Activated T-cell treated with anti-CD3 and anti-CD28 coated beads for 48 hours (primary cell): ENCODE data around the gene PRDM2.

Experiments used
- DNase-seq: peaks from one replicate; pipeline ENCODE4 v3.0.0-alpha.2; 2020; ENCODE audit warnings: low read depth

PRDM2 gene

DNA sequence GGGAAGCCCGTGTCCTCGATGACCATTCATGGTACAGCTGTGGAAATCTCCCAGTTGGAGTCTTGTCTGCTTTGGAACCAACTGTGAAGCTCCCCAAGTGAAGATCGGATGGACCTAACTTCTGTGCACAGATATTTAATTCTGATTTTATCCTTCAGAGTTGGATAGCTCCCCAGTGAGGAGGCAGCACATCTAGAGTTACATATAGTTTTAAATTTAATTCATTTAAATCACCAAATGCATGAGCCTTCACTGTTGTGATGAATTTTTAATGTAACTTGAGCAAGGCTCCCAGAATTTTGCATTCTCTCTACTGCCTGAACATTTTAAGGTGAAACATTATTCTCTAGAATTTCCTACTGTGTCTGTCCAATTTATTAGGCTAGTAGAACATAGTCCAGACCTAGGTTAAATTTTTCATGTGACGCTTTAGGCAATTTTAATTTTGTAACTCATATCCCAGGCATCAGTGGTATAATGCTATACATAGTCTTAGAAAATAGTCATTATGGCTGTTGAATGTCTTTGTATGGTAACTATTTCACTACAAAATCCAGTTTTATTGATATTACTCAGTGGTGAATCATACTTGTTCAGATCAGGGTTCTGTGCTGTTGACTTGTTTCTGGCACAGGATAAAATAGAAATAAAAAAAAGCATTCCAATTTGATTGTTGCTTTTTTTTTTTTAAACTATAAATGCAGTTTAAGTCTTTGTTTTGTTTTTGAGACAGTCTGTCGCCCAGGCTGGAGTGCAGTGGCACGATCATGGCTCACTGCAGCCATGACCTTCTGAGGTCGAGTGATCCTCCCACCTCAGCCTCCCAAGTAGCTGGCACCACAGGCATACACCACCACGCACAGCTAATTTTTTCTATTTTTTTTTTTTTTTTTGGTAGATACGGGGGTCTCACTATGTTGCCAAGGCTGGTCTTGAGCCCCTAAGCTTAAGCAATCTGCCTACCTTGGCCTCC is 66.9 kb downstream of the PRDM2 start:
- DNase-seq: no peak

DNA sequence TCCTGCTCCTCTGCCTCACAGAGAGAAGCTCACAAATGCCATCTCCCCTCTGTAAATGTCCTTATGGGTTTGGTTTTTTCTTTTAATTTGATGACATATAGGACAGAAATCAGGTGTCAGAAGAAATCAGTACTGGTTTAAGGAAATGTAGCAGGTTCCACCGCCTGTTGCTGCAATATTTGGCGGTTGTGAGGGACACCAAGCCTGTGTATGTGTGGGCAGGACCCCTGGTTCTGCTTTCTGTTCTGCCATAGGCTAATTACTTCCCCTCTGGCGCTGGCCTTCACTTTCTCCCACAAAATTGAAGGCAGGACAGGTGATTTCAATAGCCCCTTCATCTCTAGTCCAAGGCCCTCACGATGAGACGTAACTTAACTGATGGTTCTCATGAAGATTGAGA is 69.2 kb downstream of the PRDM2 start:
- DNase-seq: no peak

DNA sequence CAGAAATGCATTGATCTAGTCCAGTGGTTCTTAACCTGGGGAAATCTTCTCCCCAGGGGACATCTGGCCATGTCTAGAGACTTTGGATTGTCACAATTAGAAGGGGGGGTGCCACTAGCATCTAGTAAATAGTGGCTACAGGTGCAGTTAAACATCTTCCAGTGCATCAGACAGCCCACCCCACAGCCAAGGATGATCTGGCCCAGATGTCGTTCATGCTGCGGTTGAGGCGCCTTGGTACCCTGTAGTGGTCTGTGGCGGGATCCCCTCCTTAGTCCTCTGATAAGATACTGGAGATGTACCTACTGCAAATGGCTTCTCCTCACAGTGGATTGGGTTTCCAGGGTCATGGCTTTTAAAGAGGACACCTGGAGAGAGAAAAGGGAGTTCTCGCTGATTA is 69.8 kb downstream of the PRDM2 start:
- DNase-seq: no peak

DNA sequence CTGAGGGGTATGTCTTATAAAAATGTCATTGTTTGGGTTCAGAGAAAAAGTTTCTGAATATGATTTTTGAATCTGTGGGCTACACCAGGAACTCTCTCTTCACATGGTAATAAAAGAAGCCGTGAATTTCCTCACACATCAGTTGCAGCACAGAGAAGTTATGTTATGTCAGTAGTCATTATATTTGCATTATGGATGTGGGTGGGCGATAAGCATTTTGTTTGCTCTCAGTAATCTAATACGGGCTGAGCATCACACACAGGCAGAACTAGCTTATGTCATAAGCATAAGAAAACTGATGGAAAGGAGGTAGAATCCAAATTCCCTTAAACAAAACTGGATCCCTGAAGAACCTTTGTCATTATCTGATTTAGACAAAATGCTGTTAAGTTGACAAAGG is 70.8 kb downstream of the PRDM2 start:
- no peak for DNase-seq

DNA sequence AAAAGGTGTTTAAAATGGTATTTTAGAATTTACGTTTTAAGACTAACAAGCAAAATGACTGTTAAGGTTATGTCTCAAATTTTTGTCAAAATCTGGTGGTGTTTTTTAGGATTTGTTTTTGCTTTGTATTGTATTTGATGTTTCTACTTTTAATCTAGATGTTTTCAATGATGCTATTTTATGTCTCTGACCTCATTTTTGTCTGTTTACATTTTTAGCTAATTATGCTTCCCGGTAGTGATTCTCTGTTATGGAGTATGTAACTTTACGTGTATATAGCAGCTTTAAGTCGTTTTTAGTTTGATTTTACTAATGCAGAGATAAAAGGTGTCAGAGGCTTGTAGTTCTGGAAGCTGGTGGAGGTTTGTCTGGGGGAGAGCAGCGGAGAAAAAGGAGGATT is 71.8 kb downstream of the PRDM2 start:
- DNase-seq: no peak

DNA sequence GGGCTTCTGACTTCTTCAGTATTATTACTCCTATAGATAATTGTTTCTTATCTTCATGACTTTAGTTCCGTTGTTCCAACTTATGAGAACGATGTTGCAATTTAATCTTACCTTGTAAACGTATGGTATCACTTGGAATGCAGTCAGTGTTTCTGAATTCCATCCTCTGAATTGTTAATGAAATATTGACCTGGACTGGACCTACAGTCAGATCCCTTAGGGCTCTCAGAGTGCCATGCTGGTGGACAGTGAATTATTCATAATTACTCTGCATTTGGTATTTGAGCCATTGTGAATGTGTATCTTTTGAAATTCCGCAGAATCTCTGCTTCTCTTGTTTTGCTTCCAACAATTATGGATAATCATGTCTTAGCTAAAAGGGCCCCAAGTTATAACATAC is 72.3 kb downstream of the PRDM2 start:
- DNase-seq: no peak

DNA sequence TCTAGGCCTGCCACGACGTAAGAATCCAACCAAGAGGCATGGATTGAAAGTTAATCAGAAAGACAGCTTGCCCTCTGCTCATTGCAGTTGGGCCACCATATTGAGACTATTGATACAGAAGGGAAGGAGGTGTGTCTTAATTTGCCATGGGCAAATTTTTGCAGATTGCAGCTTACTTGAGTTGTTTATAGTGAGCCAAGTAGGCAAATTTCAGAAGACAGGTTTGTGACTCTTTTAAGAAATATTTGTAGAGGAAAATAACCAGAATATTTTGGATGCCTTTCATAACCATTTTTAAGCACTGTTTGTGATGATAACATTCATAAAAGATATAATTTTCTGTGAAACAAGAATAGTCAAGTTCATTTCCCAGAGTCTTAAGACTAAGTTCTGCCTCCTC is 74.1 kb downstream of the PRDM2 start:
- DNase-seq: no peak

DNA sequence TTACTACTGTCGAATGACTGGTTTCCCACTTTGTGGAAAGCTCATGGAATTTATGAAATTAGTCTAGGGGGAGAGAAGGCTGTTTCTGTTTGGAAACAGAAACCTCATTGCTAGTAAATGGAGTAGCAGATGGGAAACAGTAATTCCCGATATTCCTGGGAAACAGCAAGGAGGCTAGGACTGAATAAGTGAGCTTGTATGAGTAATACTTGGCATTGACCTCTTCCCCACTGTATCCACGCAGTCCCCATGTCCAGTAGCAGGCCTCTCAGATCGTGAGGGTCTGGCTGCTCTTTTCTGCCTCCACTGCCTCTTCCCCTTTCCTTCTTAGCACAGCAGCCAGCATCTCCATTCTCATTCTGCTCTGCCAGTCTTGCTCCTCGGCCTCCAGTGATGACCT is 75.5 kb downstream of the PRDM2 start:
- no peak for DNase-seq

DNA sequence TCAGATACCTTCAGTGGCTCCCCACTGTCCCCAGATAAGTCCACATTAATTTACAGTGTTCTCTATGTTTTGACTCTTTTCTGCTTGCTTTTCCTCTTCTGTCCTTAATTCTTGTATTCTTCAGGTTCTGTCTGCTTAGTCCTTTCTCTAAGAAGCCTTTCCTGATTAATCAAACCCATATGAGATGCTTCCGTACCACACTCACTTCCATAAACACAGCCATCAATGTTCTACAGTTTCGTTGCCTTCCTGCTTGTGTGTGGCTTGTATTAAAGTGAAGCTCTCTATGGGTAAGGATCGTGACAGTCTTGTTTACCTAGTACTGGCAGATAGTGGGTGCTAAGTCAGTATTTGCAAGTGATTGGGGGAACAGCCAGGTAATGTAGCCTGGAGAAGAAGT is 75.9 kb downstream of the PRDM2 start:
- no peak for DNase-seq

DNA sequence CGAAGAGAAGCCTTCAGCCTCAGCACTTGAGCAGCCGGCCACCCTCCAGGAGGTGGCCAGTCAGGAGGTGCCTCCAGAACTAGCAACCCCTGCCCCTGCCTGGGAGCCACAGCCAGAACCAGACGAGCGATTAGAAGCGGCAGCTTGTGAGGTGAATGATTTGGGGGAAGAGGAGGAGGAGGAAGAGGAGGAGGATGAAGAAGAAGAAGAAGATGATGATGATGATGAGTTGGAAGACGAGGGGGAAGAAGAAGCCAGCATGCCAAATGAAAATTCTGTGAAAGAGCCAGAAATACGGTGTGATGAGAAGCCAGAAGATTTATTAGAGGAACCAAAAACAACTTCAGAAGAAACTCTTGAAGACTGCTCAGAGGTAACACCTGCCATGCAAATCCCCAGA is 78.4 kb downstream of the PRDM2 start:
- no peak for DNase-seq

DNA sequence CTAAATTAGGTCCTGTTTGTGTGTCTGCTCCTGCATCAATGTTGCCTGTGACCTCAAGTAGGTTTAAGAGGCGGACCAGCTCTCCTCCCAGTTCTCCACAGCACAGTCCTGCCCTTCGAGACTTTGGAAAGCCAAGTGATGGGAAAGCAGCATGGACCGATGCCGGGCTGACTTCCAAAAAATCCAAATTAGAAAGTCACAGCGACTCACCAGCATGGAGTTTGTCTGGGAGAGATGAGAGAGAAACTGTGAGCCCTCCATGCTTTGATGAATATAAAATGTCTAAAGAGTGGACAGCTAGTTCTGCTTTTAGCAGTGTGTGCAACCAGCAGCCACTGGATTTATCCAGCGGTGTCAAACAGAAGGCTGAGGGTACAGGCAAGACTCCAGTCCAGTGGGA is 79.9 kb downstream of the PRDM2 start:
- DNase-seq: no peak

DNA sequence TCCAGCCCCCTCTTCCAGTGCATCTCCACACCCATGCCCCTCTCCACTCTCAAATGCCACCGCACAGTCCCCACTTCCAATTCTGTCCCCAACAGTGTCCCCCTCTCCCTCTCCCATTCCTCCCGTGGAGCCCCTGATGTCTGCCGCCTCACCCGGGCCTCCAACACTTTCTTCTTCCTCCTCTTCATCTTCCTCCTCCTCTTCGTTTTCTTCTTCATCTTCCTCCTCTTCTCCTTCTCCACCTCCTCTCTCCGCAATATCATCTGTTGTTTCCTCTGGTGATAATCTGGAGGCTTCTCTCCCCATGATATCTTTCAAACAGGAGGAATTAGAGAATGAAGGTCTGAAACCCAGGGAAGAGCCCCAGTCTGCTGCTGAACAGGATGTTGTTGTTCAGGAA is 80.8 kb downstream of the PRDM2 start:
- no peak for DNase-seq

DNA sequence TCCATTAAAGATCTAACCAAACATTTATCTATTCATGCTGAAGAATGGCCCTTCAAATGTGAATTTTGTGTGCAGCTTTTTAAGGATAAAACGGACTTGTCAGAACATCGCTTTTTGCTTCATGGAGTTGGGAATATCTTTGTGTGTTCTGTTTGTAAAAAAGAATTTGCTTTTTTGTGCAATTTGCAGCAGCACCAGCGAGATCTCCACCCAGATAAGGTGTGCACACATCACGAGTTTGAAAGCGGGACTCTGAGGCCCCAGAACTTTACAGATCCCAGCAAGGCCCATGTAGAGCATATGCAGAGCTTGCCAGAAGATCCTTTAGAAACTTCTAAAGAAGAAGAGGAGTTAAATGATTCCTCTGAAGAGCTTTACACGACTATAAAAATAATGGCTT is 81.2 kb downstream of the PRDM2 start:
- no peak for DNase-seq

DNA sequence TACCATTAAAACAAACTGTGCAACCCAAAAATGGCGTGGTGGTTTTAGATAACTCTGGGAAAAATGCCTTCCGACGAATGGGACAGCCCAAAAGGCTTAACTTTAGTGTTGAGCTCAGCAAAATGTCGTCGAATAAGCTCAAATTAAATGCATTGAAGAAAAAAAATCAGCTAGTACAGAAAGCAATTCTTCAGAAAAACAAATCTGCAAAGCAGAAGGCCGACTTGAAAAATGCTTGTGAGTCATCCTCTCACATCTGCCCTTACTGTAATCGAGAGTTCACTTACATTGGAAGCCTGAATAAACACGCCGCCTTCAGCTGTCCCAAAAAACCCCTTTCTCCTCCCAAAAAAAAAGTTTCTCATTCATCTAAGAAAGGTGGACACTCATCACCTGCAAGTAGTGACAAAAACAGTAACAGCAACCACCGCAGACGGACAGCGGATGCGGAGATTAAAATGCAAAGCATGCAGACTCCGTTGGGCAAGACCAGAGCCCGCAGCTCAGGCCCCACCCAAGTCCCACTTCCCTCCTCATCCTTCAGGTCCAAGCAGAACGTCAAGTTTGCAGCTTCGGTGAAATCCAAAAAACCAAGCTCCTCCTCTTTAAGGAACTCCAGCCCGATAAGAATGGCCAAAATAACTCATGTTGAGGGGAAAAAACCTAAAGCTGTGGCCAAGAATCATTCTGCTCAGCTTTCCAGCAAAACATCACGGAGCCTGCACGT is 82.1 kb downstream of the PRDM2 start:
- DNase-seq: no peak

DNA sequence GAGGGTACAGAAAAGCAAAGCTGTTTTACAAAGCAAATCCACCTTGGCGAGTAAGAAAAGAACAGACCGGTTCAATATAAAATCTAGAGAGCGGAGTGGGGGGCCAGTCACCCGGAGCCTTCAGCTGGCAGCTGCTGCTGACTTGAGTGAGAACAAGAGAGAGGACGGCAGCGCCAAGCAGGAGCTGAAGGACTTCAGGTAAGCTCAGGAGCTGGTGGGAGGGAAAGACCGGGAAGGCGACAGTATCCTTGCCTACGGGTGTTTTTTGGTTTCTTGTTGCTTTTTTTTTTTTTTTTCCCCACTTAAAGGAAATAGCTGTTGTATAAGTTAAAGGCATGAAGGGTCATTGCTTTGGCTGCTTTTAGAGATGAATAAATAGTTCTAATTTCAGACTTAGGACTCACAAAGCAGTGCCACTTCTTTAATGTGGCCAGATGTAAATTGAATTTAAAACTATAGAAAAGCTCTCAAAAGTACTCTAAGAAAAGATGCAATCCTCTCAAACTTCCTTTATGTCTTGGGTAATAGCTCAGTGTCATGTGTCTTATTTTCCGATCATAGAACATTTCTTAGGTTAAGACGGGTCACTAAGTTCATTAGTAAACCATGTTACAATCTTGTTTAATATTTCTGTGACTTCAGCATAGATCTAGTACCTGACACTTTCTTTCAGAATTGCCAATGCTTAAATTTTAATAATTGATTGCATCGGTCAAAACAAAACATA is 82.8 kb downstream of the PRDM2 start:
- no peak for DNase-seq

DNA sequence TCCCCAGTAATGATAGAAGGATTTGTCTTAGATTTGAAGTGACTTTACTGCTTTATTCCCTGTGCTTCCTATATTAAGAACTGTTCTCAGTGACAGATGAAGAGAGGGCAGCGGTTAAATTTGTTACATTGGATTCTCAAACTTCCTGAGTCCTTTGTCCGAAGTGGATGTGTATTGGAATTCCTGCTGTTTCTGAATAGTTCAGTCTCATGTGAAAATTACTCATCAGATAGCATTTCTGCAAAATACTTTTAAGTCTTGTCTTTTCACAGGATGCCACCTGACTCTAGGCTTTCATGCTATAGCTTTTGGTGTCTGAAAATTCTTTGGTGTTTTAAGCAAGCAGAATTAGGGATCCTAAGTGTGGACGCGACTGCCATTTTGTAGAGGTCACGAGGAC is 83.6 kb downstream of the PRDM2 start:
- DNase-seq: no peak

DNA sequence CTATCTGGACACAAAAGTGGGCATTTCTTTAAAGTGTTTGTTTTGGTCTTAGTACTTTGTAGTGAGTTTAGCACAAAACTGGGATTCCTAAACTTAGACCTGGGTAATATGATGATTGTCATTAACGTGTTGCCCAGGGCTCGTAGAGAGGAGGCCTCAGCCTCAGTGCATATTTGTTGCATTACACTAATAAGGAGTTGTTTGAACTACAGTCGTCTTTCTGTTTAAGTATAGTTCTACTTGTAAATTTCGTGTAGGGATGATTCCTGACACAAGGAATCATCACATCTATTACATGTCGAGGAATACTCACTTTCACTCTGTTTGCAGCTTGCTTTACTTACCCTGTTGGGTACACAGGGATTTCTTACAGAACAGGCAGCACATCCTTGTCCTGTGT is 85.0 kb downstream of the PRDM2 start:
- no peak for DNase-seq

DNA sequence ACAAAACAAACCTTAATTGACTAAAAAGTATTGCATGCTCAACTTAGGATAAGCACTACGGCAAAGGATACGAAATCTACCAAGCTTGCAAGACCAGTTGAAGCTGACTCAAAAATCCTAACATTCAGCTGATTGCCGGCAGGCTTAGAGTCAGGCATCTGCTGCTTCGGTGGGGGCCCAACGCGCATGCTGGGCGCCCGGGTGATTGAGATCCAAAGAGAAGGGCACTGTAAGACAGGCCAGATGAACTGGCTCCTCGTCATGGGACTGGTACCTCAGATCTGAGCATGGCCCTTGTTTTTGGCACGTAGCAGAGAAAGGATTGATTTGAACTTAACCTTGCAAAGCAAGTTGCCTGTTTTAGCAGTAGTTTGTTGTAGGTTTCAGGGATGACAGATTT is 86.6 kb downstream of the PRDM2 start:
- DNase-seq: no peak

DNA sequence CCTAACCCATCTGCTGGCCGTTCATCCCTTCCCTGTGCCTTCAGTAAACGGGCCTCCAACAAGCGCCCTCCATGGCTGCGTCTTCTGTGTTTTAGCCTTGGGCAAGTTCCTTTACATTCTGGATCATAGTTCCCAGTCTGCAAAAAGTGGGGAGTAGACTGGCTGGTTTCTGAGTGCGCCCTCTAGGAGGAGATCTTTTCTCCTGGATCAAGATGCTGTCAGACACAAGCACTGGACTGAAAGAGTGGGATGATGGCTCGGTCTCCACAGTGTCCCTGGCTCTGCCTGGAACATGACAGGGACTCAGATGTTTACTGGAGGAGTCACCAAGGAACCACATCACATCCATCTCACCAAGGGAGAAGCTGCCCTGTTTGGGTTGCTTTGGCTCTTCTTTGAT is 88.8 kb downstream of the PRDM2 start:
- DNase-seq: no peak

DNA sequence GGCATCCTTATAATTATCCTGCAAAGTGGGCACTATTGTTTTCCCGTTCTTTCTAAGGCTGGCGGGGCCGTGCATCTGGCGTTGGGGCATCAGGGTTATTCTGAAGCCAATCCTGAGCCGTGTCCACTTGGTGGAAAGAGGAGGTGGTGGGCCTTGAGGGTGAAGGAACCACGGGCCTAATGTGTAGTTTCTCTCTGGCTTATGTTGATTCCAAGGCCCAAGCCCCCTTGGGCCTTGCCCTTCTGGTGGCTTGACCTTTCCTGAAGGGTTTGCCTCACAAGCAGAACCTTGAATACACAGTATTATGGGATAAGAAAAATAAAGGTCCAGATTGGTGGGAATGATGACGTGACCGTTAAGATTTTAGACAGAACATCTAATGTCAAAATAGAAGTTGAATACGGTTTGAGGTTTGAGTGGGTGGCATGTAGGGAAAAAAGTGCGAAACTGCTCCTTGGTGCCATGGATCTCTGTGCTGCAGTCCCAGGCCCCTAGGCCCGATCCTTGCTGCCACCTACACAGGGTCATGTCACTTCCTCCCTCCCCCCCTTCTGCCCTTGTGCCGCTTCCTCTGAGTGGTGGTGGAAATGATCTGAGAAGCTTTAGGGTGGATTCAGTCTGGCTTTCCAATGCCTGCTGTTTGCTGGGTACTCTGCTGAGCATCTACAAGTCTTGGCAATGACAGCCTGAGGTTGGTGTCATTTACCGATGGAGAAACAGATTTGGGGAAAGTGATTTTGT is 90.5 kb downstream of the PRDM2 start:
- DNase-seq: no peak

DNA sequence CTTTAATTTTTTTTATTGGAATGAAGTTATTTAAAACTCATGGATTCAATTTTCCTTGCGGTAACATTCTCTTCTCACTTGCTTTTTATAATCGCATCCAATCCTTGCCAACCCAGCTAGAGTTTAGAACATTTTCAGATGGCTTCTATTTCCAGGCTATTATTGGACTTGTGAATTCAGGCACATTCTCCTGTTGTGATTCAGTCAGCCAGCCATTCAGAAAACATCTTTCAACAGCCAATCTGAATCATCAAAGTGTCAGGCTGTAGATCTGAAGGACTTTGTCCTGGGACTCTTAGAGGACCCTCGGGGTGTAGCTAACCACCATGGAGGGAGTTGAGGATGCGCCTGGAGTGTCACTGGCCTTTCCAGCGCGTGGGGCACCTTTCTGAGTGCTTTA is 92.4 kb downstream of the PRDM2 start:
- no peak for DNase-seq

DNA sequence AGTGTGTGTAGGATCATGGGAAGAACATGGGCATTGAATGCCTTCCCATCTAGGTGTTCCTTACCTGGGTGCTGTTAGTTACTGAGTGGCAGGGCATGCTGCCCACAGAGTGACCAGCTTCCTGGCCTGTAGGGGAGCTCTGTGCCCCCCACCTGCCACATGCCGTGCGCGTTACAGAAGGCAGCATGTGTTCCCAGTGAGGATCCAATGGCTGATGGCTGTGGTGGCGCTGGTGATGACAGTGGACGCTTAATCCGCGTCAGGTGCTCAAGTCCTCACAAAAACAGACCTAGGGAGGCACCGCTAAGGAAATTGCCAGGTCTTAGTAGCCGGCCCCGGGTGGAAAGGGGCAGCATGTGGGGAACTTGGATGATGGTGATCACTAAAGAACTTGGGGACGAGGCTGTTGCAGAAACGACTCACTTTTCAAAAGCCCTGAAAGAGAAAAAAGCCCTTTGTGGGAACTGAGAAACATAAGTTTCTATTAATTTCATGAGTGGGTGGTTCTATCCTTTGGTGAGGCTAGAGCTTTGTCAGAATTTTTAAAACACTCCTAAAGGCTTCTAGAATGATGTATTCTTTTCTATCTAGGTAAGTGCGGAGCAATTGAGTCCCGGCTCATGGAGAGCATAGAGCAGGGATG is 93.2 kb downstream of the PRDM2 start:
- no peak for DNase-seq
